ENCODE measurements around the gene CCDC187.

The CCDC187 gene

GRCh38 chr9:136201609-136202453 lies 102.1 kb downstream of the CCDC187 start:
- TF ChIP-seq CTCF (conservative IDR thresholded peaks at IDR 0.05; ENCODE audit: low read depth, low read length) = no peak
- DNase-seq (ENCODE audit: low read depth) = no peak
- H3K4me3 ChIP-seq (ENCODE audit: low read length) = no peak overlapping the region

GRCh38 chr9:136201174-136201573 lies 102.7 kb downstream of the CCDC187 start:
- no peak for DNase-seq (ENCODE audit: low read depth)
- TF ChIP-seq CTCF (conservative IDR thresholded peaks at IDR 0.05; ENCODE audit: low read depth, low read length) = no peak

GRCh38 chr9:136200424-136200823 lies 103.5 kb downstream of the CCDC187 start:
- no peak for TF ChIP-seq CTCF (conservative IDR thresholded peaks at IDR 0.05; ENCODE audit: low read depth, low read length)
- no peak for DNase-seq (ENCODE audit: low read depth)
- no peak overlapping the region for H3K4me3 ChIP-seq (ENCODE audit: low read length)

More at GRCh38 chr9:136201174-136201573, 102.7 kb downstream of the CCDC187 start:
- H3K4me3 ChIP-seq (ENCODE audit: low read length) = no peak overlapping the region

Measured in retinal pigment epithelial cell (primary cell).